ENCODE data around the gene KIAA0232.

- TF ChIP-seq CTCF (IDR thresholded peaks at IDR 0.05; ENCODE audit: low read depth, low read length, missing input control) (no peak), REST (IDR thresholded peaks at IDR 0.05) (no peak), ZBTB33 (IDR thresholded peaks at IDR 0.05) (no peak)
Measured at GRCh38 chr4:6799091-6799490, 16.6 kb downstream of the KIAA0232 start.
